ENCODE measurements around the gene MICOS13.
"Not testable (repeated sequence)": the region's sequence is repeated elsewhere in the genome, so short reads cannot be mapped to it uniquely, and the experiment has no call there.

The MICOS13 gene

GRCh38 chr19:5700455-5701092 is 20.3 kb upstream of the MICOS13 start:
- no peak for DNase-seq

GRCh38 chr19:5698635-5699422 is 18.5 kb upstream of the MICOS13 start:
- DNase-seq, result no peak

- DNase-seq, result no peak
These were observed 17.7 kb upstream of the MICOS13 start for GRCh38 chr19:5697890-5698634.

- DNase-seq, result no peak
These were observed 16.9 kb upstream of the MICOS13 start for GRCh38 chr19:5697022-5697889.

GRCh38 chr19:5696196-5697021 is 16.1 kb upstream of the MICOS13 start:
- no peak for DNase-seq

GRCh38 chr19:5695649-5696195 is 15.4 kb upstream of the MICOS13 start:
- no peak for DNase-seq

GRCh38 chr19:5694956-5695648 is 14.8 kb upstream of the MICOS13 start:
- DNase-seq, result no peak

GRCh38 chr19:5694167-5694955 is 14.0 kb upstream of the MICOS13 start:
- no peak for DNase-seq

- DNase-seq, result no peak
These were observed 13.2 kb upstream of the MICOS13 start for GRCh38 chr19:5693195-5694166.

- no peak for DNase-seq
These were observed 12.4 kb upstream of the MICOS13 start for GRCh38 chr19:5692723-5693194.

- DNase-seq, result peak in 4 of 14 donors; percentile 13 to 49 (median 32)
These were observed 11.8 kb upstream of the MICOS13 start for GRCh38 chr19:5691822-5692722.

- DNase-seq, result peak in 6 of 14 donors; percentile 13 to 49 (median 28)
These were observed 10.9 kb upstream of the MICOS13 start for GRCh38 chr19:5690955-5691821.

GRCh38 chr19:5690125-5690954 is 10.0 kb upstream of the MICOS13 start, which contains the start of gene RPL36:
TSS of gene RPL36 (plus strand) at chr19:5690295. CDS start at chr19:5690508, 213 bp downstream.
- DNase-seq, result peak; percentile 72 to 98 (median 94)

GRCh38 chr19:5688262-5688881 is 8.1 kb upstream of the MICOS13 start:
- not testable (repeated sequence) for DNase-seq

All from C1 segment of cervical spinal cord (tissue), 14 donors.